Ovary (tissue), 3 donors: Measurements from ENCODE around the gene GYPA.
"Not testable (repeated sequence)": the region's sequence is repeated elsewhere in the genome, so short reads cannot be mapped to it uniquely, and the experiment has no call there.

ENCODE experiments used
- CTCF ChIP-seq, 3 donors: fragments of 450-650 bp in 2 of 3; fragments of 200-600 bp in 1 of 3; IDR thresholded peaks; one replicate each; pipeline versions ENCODE4 v1.5.1 to v1.8.0; 2016 to 2022; ENCODE audit warnings: antibody characterized with exemption in 3 of 3, mild to moderate bottlenecking in 1 of 3
- EP300 ChIP-seq: sonication (generic); formaldehyde crosslinking; IDR thresholded peaks from one replicate; pipeline ENCODE4 v1.6.1; 2017; ENCODE audit warnings: antibody characterized with exemption
- POLR2A ChIP-seq: fragments of 450-650 bp; IDR thresholded peaks from one replicate; pipeline ENCODE4 v1.6.1; 2017; ENCODE audit warnings: antibody characterized with exemption, mild to moderate bottlenecking, moderate library complexity
- donor health status: DM: no; HTN: no; CAD: no.

- not testable (repeated sequence) for TF ChIP-seq POLR2A; CTCF (IDR thresholded peaks at IDR 0.05); EP300
Measured at GRCh38 chr4:144129336-144129875, 11.1 kb downstream of the GYPA start.
